ENCODE measurements around the gene ZNF688.
"Not testable (repeated sequence)": the region's sequence is repeated elsewhere in the genome, so short reads cannot be mapped to it uniquely, and the experiment has no call there.

The ZNF688 gene

DNA sequence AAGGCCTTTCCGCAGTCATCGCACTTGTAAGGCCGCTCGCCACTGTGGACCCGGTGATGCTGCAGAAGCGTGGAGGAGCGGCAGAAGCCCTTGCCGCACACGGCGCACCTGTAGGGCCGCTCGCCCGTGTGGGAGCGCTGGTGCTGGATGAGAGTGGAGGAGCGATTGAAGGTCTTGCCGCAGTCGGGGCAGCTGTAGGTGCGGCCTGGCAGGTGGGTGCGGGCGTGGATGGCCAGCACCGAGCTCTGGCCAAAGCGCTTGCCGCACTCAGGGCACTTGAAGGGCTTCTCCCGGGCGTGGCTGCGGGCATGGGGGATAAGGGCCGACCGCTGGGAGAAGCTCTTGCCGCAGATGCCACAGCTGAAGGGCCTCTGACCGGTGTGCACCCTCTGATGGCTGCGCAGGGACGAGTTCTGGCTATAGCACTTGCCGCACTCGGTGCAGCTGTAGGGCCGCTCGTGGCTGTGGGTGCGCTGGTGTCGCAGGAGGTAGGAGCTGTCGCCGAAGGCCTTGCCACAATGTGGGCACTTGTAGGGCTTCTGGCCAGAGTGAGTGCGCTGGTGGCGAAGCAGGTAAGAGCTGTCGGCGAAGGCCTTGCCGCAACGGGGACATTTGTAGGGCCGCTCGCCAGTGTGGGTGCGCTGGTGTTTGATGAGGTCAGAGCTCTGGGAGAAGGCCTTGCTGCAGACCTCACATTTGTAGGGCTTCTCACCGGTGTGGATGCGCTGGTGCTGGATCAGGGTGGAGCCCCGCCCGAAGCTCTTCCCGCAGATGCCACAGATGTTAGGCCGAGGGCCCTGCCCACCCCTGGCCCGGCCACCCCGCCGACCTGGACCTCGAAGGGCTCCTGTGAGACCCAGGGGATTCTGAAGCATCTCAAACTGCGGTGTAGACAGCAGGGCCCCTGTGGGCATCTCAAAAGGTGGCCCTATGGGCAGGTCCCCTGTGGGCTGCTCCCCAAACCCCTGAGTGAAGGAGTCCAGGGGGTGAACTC, 46.6 kb downstream of the ZNF688 start:
- no peak for DNase-seq (ENCODE audit: low spot score)
- TF ChIP-seq, protein P1, sequence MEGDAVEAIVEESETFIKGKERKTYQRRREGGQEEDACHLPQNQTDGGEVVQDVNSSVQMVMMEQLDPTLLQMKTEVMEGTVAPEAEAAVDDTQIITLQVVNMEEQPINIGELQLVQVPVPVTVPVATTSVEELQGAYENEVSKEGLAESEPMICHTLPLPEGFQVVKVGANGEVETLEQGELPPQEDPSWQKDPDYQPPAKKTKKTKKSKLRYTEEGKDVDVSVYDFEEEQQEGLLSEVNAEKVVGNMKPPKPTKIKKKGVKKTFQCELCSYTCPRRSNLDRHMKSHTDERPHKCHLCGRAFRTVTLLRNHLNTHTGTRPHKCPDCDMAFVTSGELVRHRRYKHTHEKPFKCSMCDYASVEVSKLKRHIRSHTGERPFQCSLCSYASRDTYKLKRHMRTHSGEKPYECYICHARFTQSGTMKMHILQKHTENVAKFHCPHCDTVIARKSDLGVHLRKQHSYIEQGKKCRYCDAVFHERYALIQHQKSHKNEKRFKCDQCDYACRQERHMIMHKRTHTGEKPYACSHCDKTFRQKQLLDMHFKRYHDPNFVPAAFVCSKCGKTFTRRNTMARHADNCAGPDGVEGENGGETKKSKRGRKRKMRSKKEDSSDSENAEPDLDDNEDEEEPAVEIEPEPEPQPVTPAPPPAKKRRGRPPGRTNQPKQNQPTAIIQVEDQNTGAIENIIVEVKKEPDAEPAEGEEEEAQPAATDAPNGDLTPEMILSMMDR (IDR thresholded peaks at IDR 0.05; ENCODE audit: borderline replicate concordance, control extremely low read depth, extremely low read depth, insufficient read depth, missing control alignments) = no peak
- in situ Hi-C loops (cut with MboI; ENCODE audit: low sequenced_read_pairs, unreplicated experiment) = loop anchor here (10.0 kb wide), 1 partner anchor 90 kb away; the partner anchor contains the start of gene DCTPP1

DNA sequence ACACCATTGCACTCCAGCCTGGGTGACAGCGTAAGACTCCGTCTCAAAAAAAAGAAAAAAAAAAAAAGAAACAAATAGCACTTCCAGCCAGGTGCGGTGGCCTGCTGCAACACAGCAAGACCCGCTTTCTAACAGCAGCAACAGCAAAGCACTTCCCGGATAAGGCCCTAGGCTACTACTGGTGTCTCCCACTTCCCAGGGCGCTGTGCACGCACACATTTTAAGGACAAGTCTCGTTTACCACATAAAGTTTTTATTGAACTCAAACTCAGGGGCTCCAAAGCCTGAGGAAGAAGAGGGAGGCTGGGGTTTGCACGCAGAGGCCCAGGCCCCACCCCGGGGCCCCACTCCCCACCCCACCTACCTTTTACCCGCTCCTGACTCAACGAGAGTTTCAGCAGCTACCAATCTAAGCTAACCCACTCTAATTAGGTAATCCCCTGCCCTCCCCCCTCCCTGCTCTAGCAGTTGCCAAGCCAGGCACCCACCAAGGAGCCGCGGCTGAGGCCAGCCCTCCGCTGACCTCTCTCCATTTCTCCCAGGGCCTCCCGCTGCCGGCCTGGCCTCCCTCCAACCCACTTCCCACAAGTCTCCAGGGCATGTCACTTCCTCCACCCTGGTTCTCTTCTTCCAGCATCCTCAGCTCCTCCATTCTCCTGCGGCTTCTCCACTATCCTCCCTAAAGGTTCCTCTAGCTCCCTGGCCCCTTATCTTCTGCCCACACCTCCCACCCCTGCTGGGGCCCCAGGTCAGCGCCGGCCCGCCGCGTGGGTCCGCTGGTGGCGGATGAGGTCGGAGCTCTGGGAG, 47.5 kb downstream of the ZNF688 start:
- TF ChIP-seq, protein P1 (IDR thresholded peaks at IDR 0.05; ENCODE audit: borderline replicate concordance, control extremely low read depth, extremely low read depth, insufficient read depth, missing control alignments) = no peak
- DNase-seq (ENCODE audit: low spot score) = no peak
- in situ Hi-C loops (cut with MboI; ENCODE audit: low sequenced_read_pairs, unreplicated experiment) = loop anchor here (10.0 kb wide), 1 partner anchor 89 kb away; the partner anchor contains the start of gene DCTPP1

DNA sequence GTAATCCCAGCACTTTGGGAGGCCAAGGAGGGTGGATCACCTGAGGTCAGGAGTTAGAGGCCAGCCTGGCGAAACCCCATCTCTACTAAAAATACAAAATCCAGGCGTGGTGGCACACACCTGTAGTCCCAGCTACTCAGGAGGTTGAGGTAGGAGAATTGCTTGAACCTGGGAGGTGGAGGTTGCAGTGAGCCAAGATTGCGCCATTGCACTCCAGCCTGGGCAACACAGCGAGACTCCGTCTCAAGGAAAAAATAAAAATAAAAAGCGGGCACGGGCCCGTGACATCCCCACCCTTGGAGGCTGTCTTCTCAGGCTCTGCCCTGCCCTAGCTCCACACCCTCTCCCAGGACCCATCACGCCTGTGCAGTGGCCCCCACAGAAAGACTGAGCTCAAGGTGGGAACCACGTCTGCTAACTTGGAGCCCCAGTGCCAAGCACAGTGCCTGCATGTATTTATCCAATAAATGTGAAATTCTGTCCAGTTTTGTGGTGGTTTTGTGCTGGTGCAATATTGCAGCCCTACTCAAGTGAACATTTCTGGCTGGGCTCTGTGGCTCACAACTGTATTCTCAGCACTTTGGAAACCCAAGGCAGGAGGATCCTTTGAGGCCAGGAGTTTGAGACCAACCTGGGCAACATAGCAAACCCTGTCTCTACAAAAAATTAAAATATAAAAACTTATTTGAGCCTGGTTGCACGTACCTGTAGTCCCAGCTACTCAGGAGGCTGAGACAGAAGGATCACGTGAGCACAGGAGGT, 48.6 kb downstream of the ZNF688 start:
- DNase-seq (ENCODE audit: low spot score) = not testable (repeated sequence)
- in situ Hi-C loops (cut with MboI; ENCODE audit: low sequenced_read_pairs, unreplicated experiment) = loop anchor here (10.0 kb wide), 1 partner anchor 88 kb away; the partner anchor contains the start of gene DCTPP1

DNA sequence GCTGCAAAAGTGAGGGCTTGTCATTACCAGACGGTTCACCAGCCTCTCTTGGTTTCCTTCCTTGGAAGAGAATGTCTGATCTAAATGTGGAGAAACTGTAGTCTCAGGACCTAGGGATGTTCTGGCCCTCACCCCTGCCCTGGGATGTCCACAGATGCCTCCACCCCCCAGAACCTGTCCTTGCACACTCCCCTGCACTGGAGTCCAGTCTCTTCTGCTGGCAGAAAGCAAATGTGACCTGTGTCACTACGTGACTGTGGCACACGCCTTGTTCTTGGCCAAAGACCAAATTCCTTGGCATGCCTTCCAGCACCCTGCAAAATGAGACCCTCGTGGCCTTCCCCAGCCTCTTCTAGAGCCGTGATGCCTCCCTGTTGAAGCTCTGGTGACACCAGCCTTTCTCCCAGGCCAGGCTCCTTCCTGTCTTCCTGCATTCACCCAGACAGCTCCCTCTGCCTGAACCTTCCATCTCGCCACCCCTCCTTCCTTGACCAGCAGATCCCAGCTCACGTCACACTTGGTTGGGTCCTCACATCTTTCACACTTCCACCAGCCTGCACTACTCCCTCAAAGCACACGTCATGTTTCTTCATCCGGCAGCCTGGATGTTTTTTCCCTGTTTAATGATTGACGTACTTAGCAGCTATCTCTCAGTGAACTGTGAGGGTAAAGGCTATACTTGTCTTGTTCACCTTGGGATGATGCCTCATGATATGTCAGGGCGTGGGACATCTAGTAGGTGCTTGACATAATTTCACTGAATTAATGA, 49.5 kb downstream of the ZNF688 start:
- TF ChIP-seq, protein P1 (IDR thresholded peaks at IDR 0.05; ENCODE audit: borderline replicate concordance, control extremely low read depth, extremely low read depth, insufficient read depth, missing control alignments) = no peak
- no peak for DNase-seq (ENCODE audit: low spot score)
- in situ Hi-C loops (cut with MboI; ENCODE audit: low sequenced_read_pairs, unreplicated experiment) = loop anchor here (10.0 kb wide), 1 partner anchor 87 kb away; the partner anchor contains the start of gene DCTPP1

DNA sequence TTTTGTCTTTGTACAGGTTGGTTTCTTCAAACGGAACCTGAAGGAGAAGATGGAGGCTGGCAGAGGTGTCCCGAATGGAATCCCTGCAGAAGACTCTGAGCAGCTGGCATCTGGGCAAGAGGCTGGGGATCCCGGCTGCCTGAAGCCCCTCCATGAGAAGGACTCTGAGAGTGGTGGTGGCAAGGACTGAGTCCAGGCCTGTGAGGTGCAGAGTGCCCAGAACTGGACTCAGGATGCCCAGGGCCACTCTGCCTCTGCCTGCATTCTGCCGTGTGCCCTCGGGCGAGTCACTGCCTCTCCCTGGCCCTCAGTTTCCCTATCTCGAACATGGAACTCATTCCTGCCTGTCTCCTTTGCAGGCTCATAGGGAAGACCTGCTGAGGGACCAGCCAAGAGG, 50.0 kb downstream of the ZNF688 start:
- TF ChIP-seq, protein P1 (IDR thresholded peaks at IDR 0.05; ENCODE audit: borderline replicate concordance, control extremely low read depth, extremely low read depth, insufficient read depth, missing control alignments) = no peak
- in situ Hi-C loops (cut with MboI; ENCODE audit: low sequenced_read_pairs, unreplicated experiment) = loop anchor here (10.0 kb wide), 1 partner anchor 87 kb away; the partner anchor contains the start of gene DCTPP1
- no peak for DNase-seq (ENCODE audit: low spot score)
